ENCODE results near the gene BTBD7. TPM values are rescaled to one million over a fixed set of nuclear protein-coding genes. Genes with fewer than 3 reads are reported as not detected.

BTBD7 gene
- total RNA-seq, 4 donors from 2014 or later: 37.4 to 53.1 (median 44.8) TPM

GRCh38 chr14:93343266-93343665, 10.4 kb upstream of the BTBD7 start:
- TF ChIP-seq EP300 (IDR thresholded peaks at IDR 0.05; ENCODE audit: low read depth) (no peak), POLR2A (IDR thresholded peaks at IDR 0.05) (no peak), POLR2AphosphoS5 (IDR thresholded peaks at IDR 0.05) (no peak)
- TF ChIP-seq, protein P1, sequence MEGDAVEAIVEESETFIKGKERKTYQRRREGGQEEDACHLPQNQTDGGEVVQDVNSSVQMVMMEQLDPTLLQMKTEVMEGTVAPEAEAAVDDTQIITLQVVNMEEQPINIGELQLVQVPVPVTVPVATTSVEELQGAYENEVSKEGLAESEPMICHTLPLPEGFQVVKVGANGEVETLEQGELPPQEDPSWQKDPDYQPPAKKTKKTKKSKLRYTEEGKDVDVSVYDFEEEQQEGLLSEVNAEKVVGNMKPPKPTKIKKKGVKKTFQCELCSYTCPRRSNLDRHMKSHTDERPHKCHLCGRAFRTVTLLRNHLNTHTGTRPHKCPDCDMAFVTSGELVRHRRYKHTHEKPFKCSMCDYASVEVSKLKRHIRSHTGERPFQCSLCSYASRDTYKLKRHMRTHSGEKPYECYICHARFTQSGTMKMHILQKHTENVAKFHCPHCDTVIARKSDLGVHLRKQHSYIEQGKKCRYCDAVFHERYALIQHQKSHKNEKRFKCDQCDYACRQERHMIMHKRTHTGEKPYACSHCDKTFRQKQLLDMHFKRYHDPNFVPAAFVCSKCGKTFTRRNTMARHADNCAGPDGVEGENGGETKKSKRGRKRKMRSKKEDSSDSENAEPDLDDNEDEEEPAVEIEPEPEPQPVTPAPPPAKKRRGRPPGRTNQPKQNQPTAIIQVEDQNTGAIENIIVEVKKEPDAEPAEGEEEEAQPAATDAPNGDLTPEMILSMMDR (IDR thresholded peaks at IDR 0.05): no peak
- intact Hi-C loops (cut with DNase I; ENCODE audit: low total_unique reads) (no loop called here), in situ Hi-C loops (cut with MboI; ENCODE audit: low pct_ligation_motif_present in 1 of 4, low pct_unique_long_range_greater_than_20kb in 1 of 4, low sequenced_read_pairs in 3 of 4) (no loop called here)
- 57 to 75% methylated on average over 1 of the region's 1 CpG for WGBS, 2 donors (ENCODE audit: low coverage in 1 of 2)
- Histone ChIP-seq H3K36me3 (no peaks in the 10 kb centered on the region), H3K9me3 (no peaks in the 10 kb centered on the region), H3K27me3 (no peaks in the 10 kb centered on the region), H3K4me1 (no peaks in the 10 kb centered on the region), H3K4me3 (no peak overlapping the region), H3K27ac (no peak overlapping the region)
- no peak for DNase-seq

GRCh38 chr14:93337884-93338283, 5.0 kb upstream of the BTBD7 start:
- in situ Hi-C loops (cut with MboI; ENCODE audit: low pct_ligation_motif_present in 1 of 4, low pct_unique_long_range_greater_than_20kb in 1 of 4, low sequenced_read_pairs in 3 of 4) (no loop called here), intact Hi-C loops (cut with DNase I; ENCODE audit: low total_unique reads) (no loop called here)
- Histone ChIP-seq H3K9me3 (no peaks in the 10 kb centered on the region), H3K36me3 (no peaks in the 10 kb centered on the region), H3K4me1 (peaks cover 0 to 8% (median 7%) of the 10 kb centered on the region in 4 donors), H3K27me3 (no peaks in the 10 kb centered on the region), H3K27ac (no peak overlapping the region), H3K4me3 (no peak overlapping the region)
- DNase-seq: no peak
- TF ChIP-seq EP300 (IDR thresholded peaks at IDR 0.05; ENCODE audit: low read depth): no peak
- TF ChIP-seq POLR2A (IDR thresholded peaks at IDR 0.05): no peak
- TF ChIP-seq POLR2AphosphoS5 (IDR thresholded peaks at IDR 0.05): no peak
- TF ChIP-seq, protein P1 (IDR thresholded peaks at IDR 0.05): no peak
- WGBS, 2 donors (ENCODE audit: low coverage in 1 of 2): 99% methylated on average over 6 of the region's 7 CpGs; no CpG with 5 or more reads in 1 of the 2 donors

- TF ChIP-seq POLR2AphosphoS5 (IDR thresholded peaks at IDR 0.05) (no peak), EP300 (IDR thresholded peaks at IDR 0.05; ENCODE audit: low read depth) (no peak), POLR2A (IDR thresholded peaks at IDR 0.05) (no peak)
- TF ChIP-seq, protein P1 (IDR thresholded peaks at IDR 0.05): no peak
- WGBS, 2 donors (ENCODE audit: low coverage in 1 of 2): 89% methylated on average over 4 of the region's 4 CpGs; no CpG with 5 or more reads in 1 of the 2 donors
- no peaks in the 10 kb centered on the region for H3K27me3 ChIP-seq
Measured at GRCh38 chr14:93337143-93337753, 4.4 kb upstream of the BTBD7 start.

DNA sequence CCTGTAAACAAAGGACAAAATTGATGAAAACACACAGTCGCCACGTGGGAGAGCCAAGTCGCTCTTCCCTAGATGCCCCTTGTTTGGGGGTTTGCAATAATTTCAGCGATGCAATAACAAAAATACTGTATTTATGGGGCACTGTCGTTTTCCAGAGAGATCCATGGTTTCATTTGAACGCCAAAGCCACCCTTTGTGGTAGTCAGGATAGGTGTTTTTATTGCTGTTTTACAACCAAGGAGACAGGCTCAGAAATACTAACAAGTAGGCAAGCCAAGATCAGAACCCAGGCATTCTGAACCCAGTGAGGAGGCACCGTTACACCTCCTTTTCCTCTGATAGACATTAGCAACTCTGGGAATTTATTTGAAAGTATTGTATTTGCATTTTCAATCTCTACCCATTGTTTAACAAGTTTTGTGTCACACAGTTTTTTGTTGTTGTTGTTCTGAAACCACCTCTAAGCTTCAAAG, 831 bp upstream of the BTBD7 start:
- Histone ChIP-seq H3K36me3 (no peaks in the 10 kb centered on the region), H3K4me1 (peaks cover 16 to 43% (median 33%) of the 10 kb centered on the region in 4 donors), H3K4me3 (peak overlapping the region; percentile 51 to 96 (median 76)), H3K27me3 (no peaks in the 10 kb centered on the region), H3K27ac (peak overlapping the region; percentile 94 to 99 (median 98)), H3K9me3 (no peaks in the 10 kb centered on the region)
- intact Hi-C loops (cut with DNase I; ENCODE audit: low total_unique reads) (no loop called here), in situ Hi-C loops (cut with MboI; ENCODE audit: low pct_ligation_motif_present in 1 of 4, low pct_unique_long_range_greater_than_20kb in 1 of 4, low sequenced_read_pairs in 3 of 4) (no loop called here)
- TF ChIP-seq EP300 (IDR thresholded peaks at IDR 0.05; ENCODE audit: low read depth): no peak
- no peak for TF ChIP-seq POLR2A (IDR thresholded peaks at IDR 0.05)
- no peak for TF ChIP-seq POLR2AphosphoS5 (IDR thresholded peaks at IDR 0.05)
- TF ChIP-seq, protein P1 (IDR thresholded peaks at IDR 0.05): no peak
- no peak for DNase-seq
- WGBS, 2 donors (ENCODE audit: low coverage in 1 of 2): 0 to 5% methylated on average over 2 to 7 of the region's 7 CpGs

More at GRCh38 chr14:93337143-93337753, 4.4 kb upstream of the BTBD7 start:
- in situ Hi-C loops (cut with MboI; ENCODE audit: low pct_ligation_motif_present in 1 of 4, low pct_unique_long_range_greater_than_20kb in 1 of 4, low sequenced_read_pairs in 3 of 4): no loop called here
- intact Hi-C loops (cut with DNase I; ENCODE audit: low total_unique reads): no loop called here
- DNase-seq: no peak
- Histone ChIP-seq H3K27ac (no peak overlapping the region), H3K4me1 (peaks cover 0 to 8% (median 7%) of the 10 kb centered on the region in 4 donors), H3K36me3 (no peaks in the 10 kb centered on the region), H3K9me3 (no peaks in the 10 kb centered on the region), H3K4me3 (no peak overlapping the region)
